Body of pancreas (tissue), 4 donors: Measurements from ENCODE around the gene IPPK.

Experiments
- POLR2A ChIP-seq, 3 donors: fragments of 450-650 bp; IDR thresholded peaks; one replicate each; pipeline ENCODE4 v1.6.1; 2016; ENCODE audit warnings: antibody characterized with exemption in 3 of 3, mild to moderate bottlenecking in 2 of 3
- TF ChIP-seq, protein P1 (sequence below), 7 experiments: fragments of 450-650 bp in 4 of 7; fragments of 200-600 bp in 3 of 7; sonication (generic) in 3 of 7; IDR thresholded peaks; one replicate each; pipeline ENCODE4 v1.5.1; 2016 to 2019; ENCODE audit warnings: antibody characterized with exemption in 7 of 7

DNA sequence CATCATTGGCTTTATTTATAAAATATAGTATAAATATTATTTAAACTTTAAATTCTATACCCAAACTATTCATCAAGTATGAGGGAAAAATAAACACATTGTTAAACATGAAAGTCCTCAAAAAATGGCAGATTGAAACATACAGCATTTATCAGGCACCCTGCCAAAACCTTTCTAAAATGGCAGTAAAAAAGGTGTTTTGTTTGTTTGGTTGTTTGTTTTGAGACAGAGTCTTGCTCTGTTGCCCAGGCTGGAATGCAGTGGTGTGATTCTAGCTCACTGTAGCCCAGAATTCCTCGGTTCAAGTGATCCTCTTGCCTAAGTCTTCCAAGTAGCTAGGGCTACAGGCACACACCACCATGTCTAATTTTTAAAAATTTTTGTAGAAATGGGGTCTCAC is 74.0 kb downstream of the IPPK start:
- TF ChIP-seq, protein P1, sequence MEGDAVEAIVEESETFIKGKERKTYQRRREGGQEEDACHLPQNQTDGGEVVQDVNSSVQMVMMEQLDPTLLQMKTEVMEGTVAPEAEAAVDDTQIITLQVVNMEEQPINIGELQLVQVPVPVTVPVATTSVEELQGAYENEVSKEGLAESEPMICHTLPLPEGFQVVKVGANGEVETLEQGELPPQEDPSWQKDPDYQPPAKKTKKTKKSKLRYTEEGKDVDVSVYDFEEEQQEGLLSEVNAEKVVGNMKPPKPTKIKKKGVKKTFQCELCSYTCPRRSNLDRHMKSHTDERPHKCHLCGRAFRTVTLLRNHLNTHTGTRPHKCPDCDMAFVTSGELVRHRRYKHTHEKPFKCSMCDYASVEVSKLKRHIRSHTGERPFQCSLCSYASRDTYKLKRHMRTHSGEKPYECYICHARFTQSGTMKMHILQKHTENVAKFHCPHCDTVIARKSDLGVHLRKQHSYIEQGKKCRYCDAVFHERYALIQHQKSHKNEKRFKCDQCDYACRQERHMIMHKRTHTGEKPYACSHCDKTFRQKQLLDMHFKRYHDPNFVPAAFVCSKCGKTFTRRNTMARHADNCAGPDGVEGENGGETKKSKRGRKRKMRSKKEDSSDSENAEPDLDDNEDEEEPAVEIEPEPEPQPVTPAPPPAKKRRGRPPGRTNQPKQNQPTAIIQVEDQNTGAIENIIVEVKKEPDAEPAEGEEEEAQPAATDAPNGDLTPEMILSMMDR (IDR thresholded peaks at IDR 0.05): no peak
- TF ChIP-seq POLR2A (IDR thresholded peaks at IDR 0.05): no peak
